BJ (cell line): ENCODE measurements around the gene PBX1. TPM values are rescaled to one million over a fixed set of nuclear protein-coding genes. Genes with fewer than 3 reads are reported as not detected.

Experiments
- CTCF ChIA-PET: fragments of 350-600 bp; formaldehyde crosslinking; extraction: SDS; loops from one replicate; lab custom pipeline; 2021; ENCODE audit warnings: antibody characterized with exemption, inconsistent platforms; lab: Yijun Ruan, JAX
- POLR2A ChIA-PET: fragments of 300-600 bp; sonication (Branson Sonifier 250); formaldehyde crosslinking; extraction: SDS; loops from one replicate; lab custom pipeline; 2021; ENCODE audit warnings: antibody characterized with exemption; lab: Charles Lee
- DNase-seq: peaks from one replicate; pipeline ENCODE4 v3.0.0-alpha.2; 2011; ENCODE audit warnings: low read depth
- H3K27me3 ChIP-seq: 2 replicates; pipeline ENCODE4 v1.6.0; 2011; ENCODE audit warnings: low read length; ENCODE audit not compliant: control insufficient read depth, insufficient read depth
- H3K36me3 ChIP-seq: 2 replicates; pipeline ENCODE4 v1.5.1; 2011; ENCODE audit warnings: low read length; ENCODE audit not compliant: control insufficient read depth, insufficient read depth
- H3K4me3 ChIP-seq: 2 replicates; pipeline ENCODE4 v1.5.1; 2011; ENCODE audit warnings: low read depth, mild to moderate bottlenecking, control low read depth, low read length
- CTCF ChIP-seq: IDR thresholded peaks from 2 replicates; pipeline ENCODE4 v1.5.1; 2011; ENCODE audit warnings: low read depth, mild to moderate bottlenecking, control low read depth, inconsistent platforms, low read length, moderate library complexity; ENCODE audit not compliant: insufficient read depth
- polyA plus RNA-seq: library from polyadenylated mRNA; depleted of rRNA; stranded (reverse); fragments of >200 nt; gene quantifications from 2 replicates; pipeline ENCODE4 v1.2.3, GENCODE V29; 2011

PBX1 gene
- polyA plus RNA-seq, 1 experiment = 46.1 TPM

- POLR2A ChIA-PET = no interaction called here
- H3K27me3 ChIP-seq = no peaks in the 10 kb centered on the region
These were observed 111.8 kb downstream of the PBX1 start for GRCh38 chr1:164670786-164671185.

GRCh38 chr1:164671323-164671965, 112.5 kb downstream of the PBX1 start:
- ChIA-PET CTCF (no interaction called here), POLR2A (interaction anchor here (0.6 kb wide), 1 partner anchor 100 kb away, joined by 3 read pairs; no protein-coding TSS in a partner anchor)
- no peak for DNase-seq
- Histone ChIP-seq H3K4me3 (no peak overlapping the region), H3K27me3 (no peaks in the 10 kb centered on the region), H3K36me3 (no peaks in the 10 kb centered on the region)
- TF ChIP-seq CTCF = no peak

More at GRCh38 chr1:164670786-164671185, 111.8 kb downstream of the PBX1 start:
- Histone ChIP-seq H3K36me3 (no peaks in the 10 kb centered on the region), H3K4me3 (no peak overlapping the region)
- TF ChIP-seq CTCF = no peak
- CTCF ChIA-PET = interaction anchor here (1.0 kb wide), 1 partner anchor 29 kb away, joined by 3 read pairs; no protein-coding TSS in a partner anchor
- DNase-seq = no peak

GRCh38 chr1:164671966-164672571, 113.1 kb downstream of the PBX1 start:
- H3K27me3 ChIP-seq = no peaks in the 10 kb centered on the region
- H3K4me3 ChIP-seq = no peak overlapping the region
- DNase-seq = no peak
- CTCF ChIA-PET = no interaction called here
- H3K36me3 ChIP-seq = no peaks in the 10 kb centered on the region
- POLR2A ChIA-PET = interaction anchor here (0.6 kb wide), 1 partner anchor 100 kb away, joined by 3 read pairs; no protein-coding TSS in a partner anchor
- no peak for TF ChIP-seq CTCF

GRCh38 chr1:164672588-164672987, 113.6 kb downstream of the PBX1 start:
- ChIA-PET POLR2A (no interaction called here), CTCF (no interaction called here)
- DNase-seq = no peak
- Histone ChIP-seq H3K36me3 (no peaks in the 10 kb centered on the region), H3K4me3 (no peak overlapping the region), H3K27me3 (no peaks in the 10 kb centered on the region)
- TF ChIP-seq CTCF = no peak

- CTCF ChIA-PET = interaction anchor here (0.7 to 1.6 kb wide), 5 partner anchors 25 to 798 kb away, joined by 3 to 4 read pairs (median 3); no protein-coding TSS in a partner anchor
- DNase-seq = no peak
- no peaks in the 10 kb centered on the region for H3K36me3 ChIP-seq
- H3K27me3 ChIP-seq = no peaks in the 10 kb centered on the region
- TF ChIP-seq CTCF = peak; percentile 56
- H3K4me3 ChIP-seq = no peak overlapping the region
- POLR2A ChIA-PET = no interaction called here
These were observed 114.7 kb downstream of the PBX1 start for GRCh38 chr1:164673584-164674214.
